GM19035 (cell line): ENCODE data around the gene VASH2.
"Not testable (repeated sequence)": the region's sequence is repeated elsewhere in the genome, so short reads cannot be mapped to it uniquely, and the experiment has no call there.

Source experiments
- ATAC-seq: cut with Tn5 transposase; IDR thresholded peaks from one replicate; pipeline ENCODE4 v1.9.1; 2021; ENCODE audit not compliant: unreplicated experiment

The VASH2 gene

DNA sequence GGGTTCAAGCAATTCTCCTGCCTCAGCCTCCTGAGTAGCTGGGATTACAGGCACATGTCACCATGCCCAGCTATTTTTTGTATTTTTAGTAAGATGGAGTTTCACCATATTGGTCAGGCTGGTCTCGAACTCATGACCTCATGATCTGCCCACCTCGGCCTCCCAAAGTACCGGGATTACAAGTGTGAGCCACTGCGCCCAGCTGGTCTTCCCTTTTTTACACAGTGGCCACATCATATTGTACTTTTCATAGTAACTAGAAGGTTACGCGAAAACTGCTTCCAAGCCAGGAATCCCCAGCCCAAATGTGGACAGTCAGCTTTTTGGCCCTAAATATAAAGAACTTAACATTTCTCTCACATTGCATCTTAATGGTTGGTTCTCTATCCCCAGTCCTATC is 4.2 kb downstream of the VASH2 start:
- ATAC-seq, result no peak

DNA sequence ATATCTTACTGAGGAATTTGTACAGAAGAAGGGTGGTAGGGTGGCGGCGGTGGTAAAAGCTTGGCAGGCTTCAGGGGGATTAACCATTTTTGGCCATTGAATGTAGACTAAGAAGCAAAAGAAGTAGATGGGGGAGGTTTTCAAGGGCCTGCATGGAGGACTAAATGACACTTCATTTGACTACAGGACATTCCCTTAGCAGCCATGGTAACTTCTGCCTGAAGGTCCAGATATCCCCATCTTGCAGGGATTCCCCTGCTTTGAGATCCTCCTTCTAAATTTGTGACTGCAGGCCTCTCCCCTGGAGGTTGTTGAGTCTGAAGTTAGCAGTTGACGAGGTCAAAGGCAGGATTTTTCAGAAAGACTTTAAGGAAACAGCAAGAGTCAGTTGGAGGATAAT is 4.8 kb downstream of the VASH2 start:
- ATAC-seq, result no peak

DNA sequence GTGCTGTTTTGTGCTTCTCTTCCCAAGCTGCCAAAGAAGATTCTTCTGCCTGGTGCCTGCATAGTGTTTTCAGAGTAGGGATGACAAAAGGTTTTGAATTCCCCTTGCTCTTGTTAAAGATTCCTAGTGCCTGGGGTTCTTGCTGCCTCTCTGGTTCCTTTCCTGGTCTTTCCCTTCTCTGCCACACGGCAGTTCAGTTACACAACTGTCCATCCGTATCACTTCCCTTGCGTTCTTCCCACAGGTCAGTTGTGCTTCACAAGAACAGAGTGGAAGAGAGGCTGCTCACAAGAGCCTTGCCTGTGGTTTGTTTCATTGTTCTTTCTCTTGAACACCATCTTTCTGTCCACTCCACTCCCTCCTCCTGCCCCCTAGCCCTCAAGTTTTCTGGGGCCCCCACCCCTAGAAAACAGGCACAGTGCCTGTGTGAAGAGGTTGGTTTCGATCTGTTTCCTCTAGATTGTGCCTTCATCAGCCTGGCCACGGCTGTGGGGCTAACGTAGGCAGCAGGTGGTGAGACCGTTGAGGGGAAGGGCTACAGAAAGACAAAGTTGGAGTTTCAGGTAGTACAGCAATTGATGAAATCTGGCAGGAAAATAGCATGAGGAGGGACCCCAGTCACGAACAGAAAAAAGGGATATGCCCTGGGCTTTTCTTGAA is 5.8 kb downstream of the VASH2 start:
- ATAC-seq, result no peak

DNA sequence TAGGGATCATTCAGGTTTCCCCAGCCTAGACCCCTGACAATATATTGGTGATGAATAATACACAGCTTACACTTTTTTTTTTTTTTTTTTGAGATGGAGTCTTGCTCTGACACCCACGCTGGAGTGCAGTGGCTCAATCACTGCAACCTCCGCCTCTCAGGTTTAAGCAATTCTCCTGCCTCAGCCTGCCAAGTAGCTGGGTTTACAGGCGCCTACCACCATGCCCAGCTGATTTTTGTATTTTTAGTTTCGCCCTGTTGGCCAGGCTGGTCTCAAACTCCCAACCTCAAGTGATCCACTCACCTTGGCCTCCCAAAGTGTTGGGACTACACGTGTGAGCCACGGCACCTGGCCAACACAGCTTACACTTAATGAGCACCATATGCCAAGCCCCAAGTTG is 7.2 kb downstream of the VASH2 start:
- ATAC-seq, result no peak

DNA sequence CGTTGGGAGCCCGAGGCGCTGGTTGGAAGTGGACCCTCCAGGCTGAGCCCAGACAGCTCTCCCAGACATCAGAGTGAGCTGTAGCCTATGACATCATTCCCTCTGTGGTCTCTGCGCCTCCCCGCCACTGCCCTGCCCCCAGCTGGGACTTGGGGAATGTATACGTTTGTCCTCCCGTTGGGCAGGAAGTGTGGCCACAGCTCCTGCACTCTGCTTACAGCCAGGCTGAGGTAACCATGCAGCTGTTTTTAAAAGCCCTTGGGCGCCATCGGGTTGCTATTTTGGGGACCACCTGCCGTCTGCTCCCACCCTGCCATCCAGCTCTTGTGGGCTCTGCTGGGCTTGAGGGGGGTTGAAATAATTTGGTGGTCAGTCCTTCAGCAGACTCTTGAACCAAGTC is 7.8 kb downstream of the VASH2 start:
- no peak for ATAC-seq

DNA sequence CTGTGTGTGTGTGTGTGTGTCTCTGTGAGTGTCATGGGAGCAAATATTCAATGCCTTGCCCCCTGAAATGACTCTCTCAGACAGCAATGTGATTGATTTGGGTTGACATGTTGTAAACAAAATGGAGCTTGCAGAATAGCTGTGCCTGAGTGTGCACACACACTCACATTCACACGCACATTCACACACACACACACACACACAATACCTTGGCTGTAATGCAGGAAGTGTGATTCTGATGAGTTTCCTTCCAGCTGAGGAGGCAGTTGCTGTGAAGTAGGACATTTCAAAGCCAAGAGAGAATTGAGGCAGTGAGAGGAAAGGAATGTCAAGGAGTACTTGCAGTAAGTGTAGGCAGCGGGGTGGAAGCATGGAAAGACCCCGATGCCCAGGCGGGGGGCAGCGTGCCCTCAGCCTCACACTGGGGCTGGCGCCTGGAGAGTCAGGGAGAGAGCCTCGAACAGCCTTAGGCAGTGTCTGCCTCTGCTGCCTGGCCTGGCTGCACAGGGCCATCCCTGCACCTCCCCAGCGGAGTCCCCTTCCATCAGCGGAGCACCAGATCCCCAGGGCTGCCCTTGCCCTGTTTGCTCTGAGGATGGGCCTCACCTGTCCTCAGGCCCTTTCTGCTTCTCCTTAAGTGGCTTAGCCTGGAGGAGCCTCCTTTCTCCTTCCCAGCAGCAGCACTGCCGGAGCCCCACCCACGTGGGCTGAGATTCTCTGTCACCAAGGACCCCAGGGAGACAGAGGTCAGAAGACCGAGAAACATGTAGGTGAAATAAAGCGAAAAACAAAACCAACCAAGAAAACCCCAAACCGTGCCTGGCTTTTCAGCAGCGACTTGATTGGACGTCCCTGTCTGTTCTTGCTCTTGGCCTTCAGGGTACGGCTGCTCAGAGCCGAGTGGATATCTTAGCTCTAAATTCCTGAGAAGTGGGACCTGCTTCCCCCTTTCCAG is 9.2 kb downstream of the VASH2 start:
- peak; percentile 83 for ATAC-seq

DNA sequence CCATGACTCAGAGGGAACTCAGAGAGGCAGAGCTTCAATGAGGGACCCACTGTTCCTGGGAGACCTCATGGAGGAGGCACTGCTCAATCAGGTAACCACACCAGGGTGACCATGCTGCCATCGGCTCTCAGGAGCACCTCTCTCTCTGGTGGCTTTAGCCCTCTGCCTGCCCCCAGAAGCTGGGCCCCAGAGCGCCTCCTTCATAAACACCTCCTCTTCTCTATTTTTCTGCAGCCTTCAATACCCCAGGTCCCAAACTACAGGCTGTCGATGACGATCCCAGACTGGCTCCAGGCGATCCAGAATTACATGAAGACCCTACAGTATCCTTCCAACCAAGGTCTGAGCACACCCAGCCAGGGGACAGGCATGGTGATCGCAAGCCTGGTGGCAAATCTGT is 10.6 kb downstream of the VASH2 start:
- ATAC-seq, result no peak

DNA sequence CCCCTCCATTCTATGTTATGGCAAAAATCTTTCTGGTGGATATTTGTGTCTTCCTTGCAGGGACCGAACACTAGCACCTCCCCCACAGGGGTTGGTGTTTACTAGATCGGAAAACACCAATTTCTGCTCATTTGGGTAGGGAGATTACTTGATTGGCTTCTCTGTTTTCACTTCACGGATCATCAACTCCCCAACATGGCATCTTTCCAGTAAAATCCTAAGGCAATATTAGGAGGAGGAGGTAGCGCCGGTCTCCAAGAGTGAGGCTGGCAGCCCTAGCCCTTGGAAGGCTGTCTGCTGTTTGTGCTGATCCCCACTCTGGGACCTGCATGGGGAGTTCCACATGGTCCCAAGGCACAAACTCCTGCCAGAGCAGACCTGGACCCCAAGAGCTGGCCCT is 12.2 kb downstream of the VASH2 start:
- no peak for ATAC-seq

DNA sequence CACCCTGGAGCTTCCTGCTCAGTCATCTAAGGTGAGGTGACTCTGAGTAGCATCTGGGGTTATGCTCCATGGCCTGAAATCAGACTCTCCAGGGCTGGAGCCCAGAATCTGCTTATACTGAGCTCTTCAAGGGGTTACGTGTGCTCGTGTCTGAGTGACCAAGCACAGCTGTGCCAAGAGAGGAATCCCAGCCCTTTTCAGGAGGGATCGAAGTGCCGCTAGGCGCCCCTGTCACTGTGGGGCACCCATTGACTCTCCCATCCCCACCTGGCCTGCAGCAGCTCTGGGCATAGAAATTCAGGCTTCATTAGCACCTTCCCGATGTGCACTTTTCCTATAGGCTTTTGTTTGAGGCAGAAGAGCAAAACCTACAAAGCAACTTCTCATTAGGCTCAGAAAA is 13.8 kb downstream of the VASH2 start:
- no peak for ATAC-seq

DNA sequence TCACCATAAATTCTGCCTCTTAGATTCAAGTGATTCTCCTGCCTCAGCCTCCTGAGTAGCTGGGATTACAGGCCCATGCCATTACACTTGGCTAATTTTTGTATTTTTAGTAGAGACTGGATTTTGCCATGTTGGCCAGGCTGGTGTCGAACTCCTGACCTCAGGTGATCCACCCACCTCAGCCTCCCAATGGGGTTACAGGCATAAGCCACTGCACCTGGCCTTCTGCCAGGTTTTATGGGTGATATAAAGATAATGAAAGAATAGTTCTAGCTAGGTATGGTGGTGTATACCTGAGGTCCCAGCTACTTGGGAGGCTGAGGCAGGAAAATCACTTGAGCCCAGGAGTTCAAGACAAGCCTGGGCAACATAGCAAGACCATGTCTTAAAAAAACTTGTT is 14.7 kb downstream of the VASH2 start:
- not testable (repeated sequence) for ATAC-seq

DNA sequence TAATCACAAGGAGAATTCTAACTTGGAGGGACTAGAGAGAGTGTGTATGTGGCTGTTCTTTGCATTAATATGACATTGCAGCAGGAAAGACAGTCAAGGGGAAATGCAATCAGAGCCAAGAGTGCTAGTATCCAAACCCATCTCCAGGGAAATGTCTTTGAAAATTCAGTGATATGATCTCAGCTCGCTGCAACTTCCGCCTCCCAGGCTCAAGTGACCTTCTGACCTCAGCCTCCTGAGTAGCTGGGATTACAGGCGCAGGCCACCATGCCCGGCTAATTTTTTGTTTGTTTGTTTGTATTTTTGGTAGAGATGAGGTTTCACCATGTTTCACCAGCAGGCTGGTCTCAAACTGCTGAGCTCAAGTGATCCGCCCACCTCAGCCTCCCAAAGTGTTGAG is 16.3 kb downstream of the VASH2 start:
- no peak for ATAC-seq

DNA sequence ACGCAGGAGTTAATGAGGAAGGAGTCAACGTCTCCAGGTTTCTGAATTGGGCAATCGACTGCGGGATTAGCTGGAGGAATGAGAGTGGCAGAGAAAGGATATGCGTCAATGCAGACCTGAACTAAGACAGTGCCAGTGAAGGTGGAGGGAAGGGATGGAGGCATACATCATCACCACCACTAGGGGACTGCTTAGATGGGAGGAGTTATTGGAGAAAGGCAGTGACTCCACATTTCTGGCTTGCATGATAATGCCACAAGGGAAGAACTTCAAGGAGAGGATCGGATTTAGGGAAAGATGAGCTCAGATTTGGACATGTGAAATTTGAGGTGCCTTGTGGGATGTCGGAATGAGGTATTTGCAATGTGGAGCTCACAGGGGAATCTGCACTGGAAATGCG is 17.5 kb downstream of the VASH2 start:
- ATAC-seq, result no peak

DNA sequence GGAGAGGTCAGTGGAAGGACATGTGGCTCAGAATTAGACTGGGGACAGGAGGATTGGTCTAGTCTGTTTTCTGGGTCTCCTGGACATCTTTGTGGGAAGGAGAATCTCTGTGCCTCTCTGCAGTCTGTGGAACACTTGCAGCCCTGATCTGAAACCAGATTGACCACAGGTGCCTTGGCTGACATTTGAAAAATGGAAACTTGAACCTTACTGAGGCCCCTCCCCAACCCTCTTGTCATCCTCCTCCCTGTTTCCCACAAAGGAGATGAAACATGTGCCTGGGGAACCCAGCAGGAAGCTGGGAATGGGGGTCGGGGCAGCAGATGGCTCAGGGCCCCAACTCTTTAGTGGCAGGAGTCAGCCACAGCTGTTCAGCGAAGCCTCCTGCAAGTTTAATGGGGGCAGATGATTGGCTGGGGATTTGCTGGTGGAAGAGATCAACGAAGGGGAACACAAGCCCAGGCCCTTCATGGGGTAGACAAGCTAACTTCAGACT is 18.1 kb downstream of the VASH2 start:
- no peak for ATAC-seq

DNA sequence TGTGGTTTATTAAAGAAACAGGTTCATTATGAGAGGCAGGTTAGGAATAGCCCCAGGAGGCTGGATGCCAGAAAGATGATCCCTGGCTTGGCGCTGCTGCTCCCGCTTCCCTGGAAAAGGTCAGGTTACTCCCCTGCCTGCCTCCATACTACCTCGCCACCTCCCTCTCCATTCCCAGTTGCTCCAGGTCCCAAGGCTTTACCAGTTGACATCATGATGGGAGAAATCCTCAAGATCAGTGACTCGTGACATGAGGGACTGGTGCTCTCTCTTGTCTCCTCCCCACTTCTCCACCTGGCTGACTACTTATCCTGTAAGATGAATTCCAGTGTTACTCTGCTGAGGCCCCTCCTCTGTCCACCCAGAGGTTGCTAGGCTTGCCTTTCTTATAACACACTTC is 19.7 kb downstream of the VASH2 start:
- ATAC-seq, result no peak

DNA sequence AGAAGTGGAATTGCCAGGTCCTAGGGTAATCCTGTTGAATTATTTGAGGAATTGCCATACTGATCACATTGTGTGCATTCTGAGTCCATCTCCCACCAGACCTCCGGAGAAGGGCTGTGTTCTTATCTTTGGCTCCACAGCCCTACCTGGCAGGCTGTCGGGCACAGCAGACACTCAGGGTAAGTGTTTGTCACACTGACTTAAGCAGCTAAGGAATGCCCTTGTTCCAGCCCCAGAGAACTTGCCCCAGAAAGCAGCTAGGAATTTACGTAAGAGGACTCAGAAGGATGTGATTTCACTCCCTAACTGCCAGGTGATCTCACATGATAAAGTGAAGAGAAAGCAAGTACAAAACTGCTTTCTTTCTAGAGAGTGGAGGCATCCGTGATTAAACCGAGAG is 21.0 kb downstream of the VASH2 start:
- ATAC-seq, result no peak

DNA sequence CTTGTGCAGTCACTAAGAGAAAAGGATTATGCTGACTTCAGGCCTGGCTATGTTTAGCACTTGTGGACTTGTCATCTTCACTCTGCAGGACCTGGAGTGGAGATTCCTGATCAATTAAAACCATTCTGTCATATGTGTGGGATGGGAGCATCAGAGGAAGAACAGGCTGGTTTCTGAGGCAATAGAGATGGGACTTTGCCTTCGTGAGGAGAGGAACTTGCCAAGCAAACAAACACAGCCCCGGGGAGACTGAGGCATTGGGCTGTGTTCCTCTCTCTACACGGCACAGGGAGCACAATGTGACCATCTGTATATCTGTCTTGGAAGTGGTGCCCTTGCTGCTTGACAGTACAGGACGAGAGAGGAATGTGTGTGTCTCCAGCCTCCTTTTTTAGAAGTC is 23.1 kb downstream of the VASH2 start:
- no peak for ATAC-seq

DNA sequence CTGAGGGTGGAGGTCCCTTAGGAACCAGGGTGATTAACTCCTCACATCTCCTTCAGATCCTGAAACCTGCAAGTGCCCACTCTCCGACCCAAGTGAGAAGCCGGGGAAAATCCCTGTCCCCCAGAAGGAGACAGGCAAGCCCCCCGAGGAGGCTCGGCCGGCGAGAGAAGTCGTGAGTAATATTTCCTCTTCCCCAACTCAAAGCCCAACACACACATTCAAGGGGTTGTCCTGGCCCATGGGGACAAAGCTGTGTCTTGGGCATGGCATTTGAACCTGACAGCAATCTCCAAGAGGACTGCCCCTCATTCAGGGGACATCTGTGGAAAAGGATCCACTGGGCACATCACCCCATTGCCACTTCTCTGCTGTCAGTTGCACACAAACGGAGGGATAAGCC is 23.6 kb downstream of the VASH2 start:
- ATAC-seq, result no peak

DNA sequence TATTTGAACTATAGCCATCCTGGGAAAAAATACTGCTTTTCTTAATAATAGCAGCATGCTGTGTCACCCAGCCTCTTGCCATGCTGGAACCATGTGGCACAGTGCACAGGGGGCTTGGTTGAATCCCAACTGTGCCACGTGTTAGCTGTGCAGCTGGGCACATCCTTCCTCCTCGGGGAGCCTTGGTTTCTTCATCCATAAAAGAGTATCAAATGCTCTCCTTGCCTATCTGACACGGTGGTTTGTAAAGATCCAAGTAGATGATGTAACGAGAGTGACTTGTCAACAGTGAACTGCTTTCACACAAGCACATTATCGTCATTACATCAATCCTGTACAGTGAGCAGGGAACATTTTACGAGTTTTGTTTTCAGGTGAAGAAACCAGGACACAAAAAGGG is 24.4 kb downstream of the VASH2 start:
- ATAC-seq, result no peak

DNA sequence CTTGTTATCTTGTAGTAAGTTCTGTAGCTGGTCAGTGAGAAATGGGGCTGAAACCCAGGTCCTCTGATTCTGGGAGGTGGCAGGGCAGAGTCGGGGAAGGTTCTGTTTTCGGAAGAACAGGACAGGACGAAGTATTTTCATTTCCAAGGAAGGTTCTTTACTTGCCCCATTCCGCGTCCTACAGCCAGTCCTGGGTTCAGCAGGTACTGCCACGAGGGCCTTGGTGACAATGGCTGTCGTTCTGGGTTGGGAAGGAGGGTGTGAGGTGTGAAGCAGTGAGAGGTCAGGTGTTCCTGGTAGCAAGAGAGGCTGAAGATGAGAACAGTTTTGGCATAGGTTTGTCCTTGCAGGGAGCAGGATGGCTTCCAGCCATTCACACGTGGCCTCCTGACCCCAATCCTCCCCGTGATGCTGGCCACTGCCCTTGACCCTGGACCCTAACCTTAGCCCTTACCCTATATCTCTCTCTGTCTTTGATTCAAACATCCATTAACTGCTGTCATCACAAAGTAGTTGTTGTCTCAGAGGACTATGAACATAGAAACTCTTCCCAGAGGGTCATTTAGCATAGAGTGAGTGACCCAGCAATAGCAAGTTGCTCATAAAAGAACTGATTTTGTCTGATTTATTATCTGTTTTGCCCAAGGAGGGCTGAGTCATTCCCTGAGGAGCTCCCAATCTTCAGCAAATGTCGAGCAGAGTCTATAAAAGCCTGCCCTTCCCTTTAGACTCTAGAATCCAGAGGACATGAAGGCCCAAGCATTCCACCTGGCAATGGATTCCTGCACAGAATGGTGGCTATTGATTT is 25.0 kb downstream of the VASH2 start:
- ATAC-seq, result no peak

DNA sequence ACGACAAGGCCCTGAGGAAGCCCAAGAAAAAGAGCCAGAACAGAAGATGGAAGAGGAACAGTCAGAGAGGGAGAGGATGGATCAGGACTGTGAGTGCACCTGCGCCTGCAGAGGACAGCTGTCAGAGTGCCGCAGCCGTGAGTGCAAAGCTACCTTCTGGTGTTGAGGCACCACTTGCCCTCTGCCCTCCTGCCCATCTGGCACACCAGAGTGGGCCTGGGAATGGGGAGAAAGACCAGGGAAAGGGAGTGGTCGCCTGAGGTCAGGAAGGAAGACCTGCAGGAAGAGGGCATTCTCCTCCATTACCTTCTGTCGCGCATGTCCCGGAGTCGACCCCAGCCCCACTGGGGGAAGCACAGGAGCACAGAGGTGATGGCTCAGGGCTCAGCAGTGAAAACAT is 26.2 kb downstream of the VASH2 start:
- ATAC-seq, result no peak
